Activated gamma-delta T cell (primary cell): Measurements from ENCODE around the gene MYLK.

Experiments
- DNase-seq: peaks from one replicate; lab custom pipeline; 2025; lab: John Stamatoyannopoulos, UW

MYLK gene

DNA sequence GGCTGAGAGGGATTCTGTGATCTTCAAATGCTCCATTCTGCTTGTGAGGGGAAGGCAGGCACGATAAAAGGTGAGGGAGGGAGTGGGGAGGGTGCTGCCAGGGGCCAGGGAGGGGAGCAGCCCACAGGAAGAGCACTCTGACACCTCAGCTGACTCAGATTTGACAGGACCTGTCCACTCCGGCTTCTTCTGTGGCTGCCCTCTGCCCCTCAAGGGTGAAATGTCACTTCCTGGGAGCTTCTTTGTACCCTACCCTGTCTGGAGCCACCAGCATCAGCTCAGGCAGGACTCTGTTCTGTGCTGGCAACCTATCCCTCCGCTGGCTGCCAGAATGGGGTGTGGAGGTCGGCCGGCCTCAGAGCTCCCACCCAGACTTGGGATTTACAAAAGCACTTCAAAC lies 185.3 kb downstream of the MYLK start:
- DNase-seq, result no peak

DNA sequence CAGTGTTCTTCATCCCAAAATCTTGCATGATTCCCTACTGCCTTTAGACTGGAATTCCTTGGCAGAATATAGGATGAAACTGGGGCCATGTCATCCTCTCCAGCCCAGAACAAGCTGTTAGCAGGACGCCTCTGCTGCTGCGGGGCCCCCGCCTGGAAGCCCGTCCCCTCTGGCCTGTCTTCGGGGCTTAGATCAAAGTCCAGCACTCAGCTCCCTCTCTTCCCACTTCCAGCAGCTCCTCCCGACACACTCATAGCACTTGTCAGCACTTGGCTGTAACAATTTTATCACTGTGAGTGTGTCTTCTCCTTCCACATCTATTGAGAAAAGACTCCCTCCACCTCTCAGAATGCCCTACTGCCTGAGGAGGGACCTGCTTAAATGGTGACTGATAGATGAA lies 187.3 kb downstream of the MYLK start:
- DNase-seq, result no peak

DNA sequence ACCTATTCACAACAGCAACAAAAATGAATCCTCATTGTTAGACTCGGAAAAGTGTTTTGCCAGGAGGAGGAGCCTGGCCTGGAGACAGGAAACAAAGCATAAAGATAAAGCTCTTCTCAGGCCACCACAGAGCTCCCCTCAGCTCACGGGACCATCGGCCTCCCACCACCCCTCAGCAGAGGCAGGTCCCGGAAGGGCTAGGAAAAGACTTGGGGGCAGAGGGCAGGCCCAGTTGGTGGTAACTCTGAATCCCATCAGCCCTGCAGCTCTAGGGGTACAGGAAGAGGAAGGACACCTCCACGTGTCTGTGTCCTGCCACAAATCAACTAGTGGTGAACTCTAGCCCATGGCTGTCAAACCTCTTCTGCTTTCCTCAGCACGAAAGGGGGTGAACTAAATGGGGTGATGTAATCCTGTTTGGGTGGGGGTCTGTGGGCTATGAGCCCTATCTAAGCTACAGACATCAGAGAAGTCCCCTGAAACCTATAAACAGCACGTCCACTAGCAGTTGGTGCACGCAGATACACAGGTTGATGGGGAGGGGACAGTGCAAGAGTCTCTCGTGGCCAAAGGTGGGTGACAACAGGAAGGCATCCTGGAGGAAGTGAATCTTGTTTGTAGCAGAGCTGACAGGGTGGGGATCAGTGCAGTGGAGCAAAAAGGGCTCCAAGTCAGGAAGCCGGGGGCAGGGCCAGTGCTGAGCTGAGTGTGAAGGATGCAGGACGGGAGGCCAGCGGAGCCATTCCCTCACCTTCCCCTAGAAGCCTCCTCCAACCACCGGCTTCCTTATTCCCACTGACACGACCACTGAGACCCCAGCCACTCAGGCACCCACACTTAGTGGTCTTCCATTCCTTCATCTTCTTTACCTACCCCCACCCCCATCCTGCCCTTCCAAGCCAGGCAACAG lies 188.1 kb downstream of the MYLK start:
- DNase-seq, result no peak

DNA sequence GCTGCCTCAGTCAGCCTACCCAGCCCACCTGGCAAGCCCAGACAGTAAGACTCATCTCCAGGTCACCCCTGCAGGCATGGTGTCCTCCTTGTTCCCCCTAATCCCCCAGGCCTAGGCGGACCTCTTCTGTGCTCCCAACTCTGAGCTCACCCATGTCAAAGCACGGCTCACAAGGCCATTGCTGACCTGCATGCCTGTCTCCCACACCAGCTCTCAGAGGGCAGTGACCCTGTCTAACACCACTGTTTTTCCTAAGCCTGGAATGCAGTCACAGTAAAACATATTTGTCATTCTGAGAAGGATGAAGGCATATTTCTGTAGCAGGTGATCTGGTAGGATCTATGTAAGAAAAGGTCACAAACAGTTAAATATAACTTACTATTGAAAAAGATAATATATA lies 189.0 kb downstream of the MYLK start:
- no peak for DNase-seq

- no peak for DNase-seq
Observed at GRCh38 chr3:123694366-123695087, 189.6 kb downstream of the MYLK start.

DNA sequence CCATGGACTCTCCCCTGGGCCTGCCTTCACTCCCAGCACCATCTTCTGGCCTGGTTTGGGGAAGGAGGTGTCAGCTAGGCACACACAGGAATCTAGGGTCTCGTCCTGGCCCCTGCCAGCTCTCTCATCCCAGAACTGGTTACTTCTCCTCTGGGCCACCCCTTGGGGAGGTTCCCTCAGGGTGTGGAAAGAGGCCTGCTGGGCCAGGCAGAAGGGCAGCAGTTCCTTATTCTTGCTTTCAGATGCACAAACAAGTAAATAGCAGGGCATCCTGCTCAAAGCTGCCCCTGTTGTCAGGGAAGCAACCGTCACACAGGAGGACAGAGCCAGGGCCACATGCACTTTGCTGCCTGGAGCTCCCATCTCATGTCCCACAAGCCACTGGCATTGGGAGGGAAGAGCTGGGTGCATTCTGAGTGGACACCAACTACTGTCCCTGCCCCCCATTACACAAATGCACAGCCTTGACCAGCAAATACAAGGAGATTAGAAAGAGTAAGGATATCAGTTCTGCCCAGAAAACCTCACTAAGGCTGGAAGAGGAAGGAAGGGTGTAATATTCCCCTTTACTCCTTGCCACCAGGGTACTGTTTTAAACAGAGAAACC lies 190.4 kb downstream of the MYLK start:
- DNase-seq, result no peak

DNA sequence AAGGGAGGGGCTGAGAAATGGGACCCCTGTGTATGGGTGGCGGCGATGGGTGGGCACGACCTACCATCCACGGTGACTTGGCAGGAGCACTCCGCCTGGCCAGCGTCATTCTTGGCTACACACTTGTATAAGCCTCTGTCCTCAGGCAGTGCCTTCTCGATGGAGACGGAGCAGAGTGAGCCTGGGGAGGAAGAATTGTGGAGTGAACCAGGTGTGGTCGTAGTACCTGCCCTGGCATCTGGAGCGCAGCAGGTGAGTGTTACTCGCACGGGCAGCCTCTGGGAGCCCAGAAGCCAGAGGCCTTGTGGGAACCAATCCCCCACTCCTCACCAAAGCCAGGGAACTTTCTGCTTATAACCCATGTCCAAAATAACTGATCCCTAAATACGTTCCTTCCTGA lies 191.5 kb downstream of the MYLK start:
- DNase-seq, result no peak

GRCh38 chr3:123692041-123692440 lies 192.1 kb downstream of the MYLK start:
- no peak for DNase-seq

- DNase-seq, result no peak
Observed at GRCh38 chr3:123689831-123690230, 194.3 kb downstream of the MYLK start.

- no peak for DNase-seq
Observed at GRCh38 chr3:123688241-123688747, 195.8 kb downstream of the MYLK start.

- no peak for DNase-seq
Observed at GRCh38 chr3:123687286-123687685, 196.8 kb downstream of the MYLK start.

GRCh38 chr3:123686251-123686650 lies 197.9 kb downstream of the MYLK start:
- DNase-seq, result no peak

GRCh38 chr3:123685780-123686179 lies 198.4 kb downstream of the MYLK start:
- no peak for DNase-seq

DNA sequence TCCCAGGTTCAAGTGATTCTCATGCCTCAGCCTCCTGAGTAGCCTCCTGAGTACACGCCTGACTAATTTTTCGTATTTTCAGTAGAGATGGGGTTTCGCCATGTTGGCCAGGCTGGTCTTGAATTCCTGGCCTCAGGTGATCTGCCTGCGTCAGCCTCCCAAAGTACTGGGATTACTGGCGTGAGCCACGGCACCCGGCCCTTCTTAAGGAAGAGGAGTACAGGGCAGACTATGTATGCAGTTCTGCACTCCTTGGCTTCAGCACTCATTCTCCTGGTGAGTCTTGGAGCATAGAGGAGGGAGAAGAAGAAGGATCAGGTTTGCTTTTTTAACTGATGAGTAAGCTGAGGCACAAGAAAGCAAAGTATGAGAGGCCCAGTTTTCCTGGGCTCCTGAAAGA lies 199.5 kb downstream of the MYLK start:
- DNase-seq, result no peak

GRCh38 chr3:123684209-123684608 lies 199.9 kb downstream of the MYLK start:
- no peak for DNase-seq

GRCh38 chr3:123683505-123684154 lies 200.5 kb downstream of the MYLK start:
- no peak for DNase-seq

GRCh38 chr3:123682781-123683504 lies 201.2 kb downstream of the MYLK start:
- no peak for DNase-seq

- DNase-seq, result no peak
Observed at GRCh38 chr3:123682302-123682701, 201.8 kb downstream of the MYLK start.

DNA sequence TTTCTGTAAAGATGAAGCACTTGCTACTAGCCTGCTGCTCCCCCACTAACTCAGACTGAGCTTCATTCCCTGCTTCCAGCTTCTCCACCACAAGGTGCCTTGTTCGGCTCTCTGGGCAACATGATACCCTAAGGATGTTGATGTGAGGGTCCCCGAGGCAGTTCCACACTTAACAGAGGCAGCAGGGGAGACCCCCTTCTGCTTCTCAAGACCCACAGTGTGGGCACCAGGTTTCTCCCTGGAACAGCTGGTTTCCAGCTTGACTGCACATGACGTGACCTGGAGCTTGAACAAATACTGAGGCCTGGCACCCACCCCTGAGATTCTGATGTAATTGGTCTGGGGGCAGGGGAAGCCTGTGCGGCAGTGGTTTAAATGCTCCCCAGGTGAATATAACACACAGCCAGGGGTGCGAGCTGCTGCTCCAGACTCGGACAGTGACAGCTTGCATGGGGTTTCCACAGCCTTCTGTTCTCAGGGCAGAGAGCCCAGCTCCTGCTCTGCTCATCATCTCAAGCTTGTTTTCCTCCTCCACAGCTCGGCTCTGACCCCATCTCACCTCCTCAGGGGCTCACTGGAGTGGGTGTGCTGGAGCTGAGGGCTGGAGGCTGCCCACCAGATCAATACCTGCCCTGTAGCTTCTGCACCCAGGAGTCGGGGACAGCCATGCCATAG lies 204.3 kb downstream of the MYLK start:
- DNase-seq, result no peak

DNA sequence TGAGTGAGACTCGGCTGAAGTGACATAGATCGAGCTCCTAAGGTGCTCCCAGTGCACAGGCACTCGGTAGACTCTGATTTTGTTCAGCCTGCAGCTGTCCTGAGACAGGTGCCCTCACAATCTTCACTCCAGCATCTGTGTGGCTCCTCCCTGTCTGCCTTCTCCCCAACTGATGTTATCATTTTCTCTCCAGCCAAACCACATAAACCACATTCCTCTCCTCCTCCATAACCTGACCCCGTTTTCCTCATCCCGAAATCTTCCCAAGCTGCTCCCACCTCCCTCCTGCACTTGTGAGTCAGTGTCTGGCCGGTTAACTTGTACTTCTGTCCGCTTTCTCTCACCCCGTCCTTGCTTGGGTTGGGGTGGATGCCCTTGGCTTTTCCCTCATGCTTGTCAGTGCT lies 206.0 kb downstream of the MYLK start:
- no peak for DNase-seq
